Lower leg skin (tissue), 3 donors: ENCODE results near the gene ASH1L.

Experiments
- CTCF ChIP-seq, 3 donors: fragments of 450-650 bp; IDR thresholded peaks; one replicate each; pipeline ENCODE4 v1.5.1; 2016; ENCODE audit warnings: antibody characterized with exemption in 3 of 3, mild to moderate bottlenecking in 3 of 3, moderate library complexity in 2 of 3
- POLR2A ChIP-seq, 2 donors: fragments of 450-650 bp; IDR thresholded peaks; one replicate each; pipeline ENCODE4 v1.6.1; 2016 to 2017; ENCODE audit warnings: antibody characterized with exemption in 2 of 2, mild to moderate bottlenecking in 1 of 2, moderate library complexity in 1 of 2

GRCh38 chr1:155596864-155597263 is 34.3 kb upstream of the ASH1L start:
- TF ChIP-seq CTCF (IDR thresholded peaks at IDR 0.05) (no peak), POLR2A (IDR thresholded peaks at IDR 0.05) (no peak)
